ENCODE measurements around the gene ATG2A.

DNA sequence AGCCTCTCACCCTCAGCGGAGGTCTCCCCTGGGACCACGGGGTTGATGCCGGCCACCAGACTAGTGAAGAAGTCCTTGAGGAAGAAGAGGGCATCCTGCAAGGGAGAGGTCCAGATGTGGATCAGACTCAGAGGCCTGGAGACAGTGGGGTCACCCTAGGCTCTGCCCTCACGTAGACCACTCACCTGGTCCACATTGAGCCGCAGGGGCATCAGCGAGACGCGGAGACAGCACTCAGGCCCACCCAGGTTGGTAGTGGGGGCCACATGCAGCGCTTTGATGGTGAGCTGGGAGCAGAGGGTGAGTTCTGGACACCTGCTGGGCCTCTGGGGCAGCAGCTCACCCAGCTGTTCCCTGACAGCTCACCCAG lies 18.9 kb downstream of the ATG2A start:
- TF ChIP-seq, protein P1, sequence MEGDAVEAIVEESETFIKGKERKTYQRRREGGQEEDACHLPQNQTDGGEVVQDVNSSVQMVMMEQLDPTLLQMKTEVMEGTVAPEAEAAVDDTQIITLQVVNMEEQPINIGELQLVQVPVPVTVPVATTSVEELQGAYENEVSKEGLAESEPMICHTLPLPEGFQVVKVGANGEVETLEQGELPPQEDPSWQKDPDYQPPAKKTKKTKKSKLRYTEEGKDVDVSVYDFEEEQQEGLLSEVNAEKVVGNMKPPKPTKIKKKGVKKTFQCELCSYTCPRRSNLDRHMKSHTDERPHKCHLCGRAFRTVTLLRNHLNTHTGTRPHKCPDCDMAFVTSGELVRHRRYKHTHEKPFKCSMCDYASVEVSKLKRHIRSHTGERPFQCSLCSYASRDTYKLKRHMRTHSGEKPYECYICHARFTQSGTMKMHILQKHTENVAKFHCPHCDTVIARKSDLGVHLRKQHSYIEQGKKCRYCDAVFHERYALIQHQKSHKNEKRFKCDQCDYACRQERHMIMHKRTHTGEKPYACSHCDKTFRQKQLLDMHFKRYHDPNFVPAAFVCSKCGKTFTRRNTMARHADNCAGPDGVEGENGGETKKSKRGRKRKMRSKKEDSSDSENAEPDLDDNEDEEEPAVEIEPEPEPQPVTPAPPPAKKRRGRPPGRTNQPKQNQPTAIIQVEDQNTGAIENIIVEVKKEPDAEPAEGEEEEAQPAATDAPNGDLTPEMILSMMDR (IDR thresholded peaks at IDR 0.05): no peak
- TF ChIP-seq POLR2A (IDR thresholded peaks at IDR 0.05): no peak
